ENCODE measurements around the gene C20orf202.

C20orf202 gene

GRCh38 chr20:1184260-1184637 is 19.0 kb upstream of the C20orf202 start:
- DNase-seq (ENCODE audit: low spot score) = no peak

GRCh38 chr20:1184638-1185315 is 18.5 kb upstream of the C20orf202 start, which contains the start of gene TMEM74B:
TMEM74B (minus strand) TSS chr20:1184981; CDS start chr20:1183801, 1,180 bp downstream.
- DNase-seq (ENCODE audit: low spot score) = no peak

DNA sequence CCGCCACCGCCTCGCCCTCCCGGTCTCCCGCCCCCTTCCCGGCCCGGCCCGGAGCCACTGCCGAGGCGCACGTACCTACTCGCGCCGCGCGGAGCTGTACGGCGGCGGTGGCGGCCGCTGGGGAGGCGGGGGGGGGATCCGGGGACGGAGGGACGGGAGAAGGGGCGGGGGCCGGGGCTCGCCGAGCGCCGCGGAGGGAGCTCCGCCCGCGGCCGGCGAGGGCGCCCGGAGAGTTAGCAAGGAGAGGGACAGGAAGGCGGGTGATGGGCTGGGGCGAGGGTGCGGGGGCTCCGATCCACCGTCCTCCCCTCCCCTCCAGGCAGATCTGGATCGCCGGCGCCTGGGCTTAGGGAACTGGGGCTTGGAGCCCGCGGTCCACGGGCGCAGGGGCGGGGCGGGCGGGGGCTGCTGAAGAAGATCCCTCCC is 17.9 kb upstream of the C20orf202 start:
- DNase-seq (ENCODE audit: low spot score) = peak; percentile 24

DNA sequence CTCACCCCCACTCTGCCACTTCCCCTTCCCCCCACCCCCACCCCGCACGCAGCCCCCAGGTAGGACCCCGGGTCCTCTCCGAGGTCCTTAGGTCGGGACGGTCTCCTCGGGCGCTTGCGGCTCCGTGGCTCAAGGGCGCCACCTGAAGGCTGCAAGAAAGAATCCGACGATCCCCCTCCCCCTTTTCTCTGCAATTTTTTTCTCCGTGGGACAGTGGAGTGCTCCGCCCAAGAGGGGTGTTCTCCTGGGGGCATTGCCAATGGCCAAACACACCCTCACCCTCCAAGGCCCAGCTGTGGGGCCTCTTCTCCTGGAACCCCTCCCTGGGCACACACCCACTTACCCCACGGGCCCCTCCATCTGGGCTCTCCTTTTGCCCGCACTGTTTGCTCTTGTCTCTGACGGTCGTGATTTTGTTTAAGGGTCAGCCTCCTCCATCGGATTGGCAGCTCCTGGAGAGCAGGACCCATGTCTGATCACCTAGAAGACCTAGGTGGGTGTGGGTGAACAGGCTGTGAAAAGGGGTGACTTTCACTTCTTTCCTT is 17.4 kb upstream of the C20orf202 start:
- DNase-seq (ENCODE audit: low spot score) = peak; percentile 75

- DNase-seq (ENCODE audit: low spot score) = no peak
Observed at GRCh38 chr20:1186367-1186991, 16.8 kb upstream of the C20orf202 start.

- DNase-seq (ENCODE audit: low spot score) = no peak
Observed at GRCh38 chr20:1187605-1188171, 15.6 kb upstream of the C20orf202 start.

DNA sequence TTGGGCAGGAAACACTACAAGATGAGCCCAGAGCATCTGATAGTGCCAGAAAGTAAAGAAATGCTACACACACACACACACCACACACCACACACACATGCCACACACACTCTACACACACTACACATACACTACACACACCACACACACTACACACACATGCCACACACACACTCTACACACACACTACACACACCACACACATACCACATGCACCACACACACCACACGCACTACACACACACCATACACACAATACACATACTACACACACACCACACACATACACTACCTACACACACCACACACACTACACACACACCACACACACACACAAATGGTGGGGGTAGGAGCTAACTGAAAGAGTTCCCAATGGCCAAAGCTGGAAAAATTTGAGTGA is 14.9 kb upstream of the C20orf202 start:
- no peak for DNase-seq (ENCODE audit: low spot score)

- DNase-seq (ENCODE audit: low spot score) = no peak
Observed at GRCh38 chr20:1189827-1190226, 13.4 kb upstream of the C20orf202 start.

DNA sequence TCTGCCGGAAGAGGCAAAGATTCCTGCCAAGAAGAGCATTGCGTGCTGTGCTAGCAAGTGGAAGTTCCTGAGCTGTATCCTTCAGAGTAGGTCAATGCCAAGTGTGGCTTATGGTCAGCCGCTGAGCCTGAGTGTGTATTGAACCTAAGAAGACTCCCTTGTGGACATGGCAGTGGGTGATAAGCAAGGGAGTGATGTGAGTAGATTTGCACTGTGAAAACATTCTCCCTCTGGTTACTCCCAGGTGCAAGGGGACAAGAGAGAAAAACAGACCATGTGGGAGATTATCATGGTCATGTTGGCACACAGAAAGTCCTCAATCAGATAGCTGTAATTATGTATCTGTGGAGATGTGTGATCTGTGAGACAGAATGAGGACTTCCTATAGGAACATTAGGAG is 12.4 kb upstream of the C20orf202 start:
- DNase-seq (ENCODE audit: low spot score) = no peak

DNA sequence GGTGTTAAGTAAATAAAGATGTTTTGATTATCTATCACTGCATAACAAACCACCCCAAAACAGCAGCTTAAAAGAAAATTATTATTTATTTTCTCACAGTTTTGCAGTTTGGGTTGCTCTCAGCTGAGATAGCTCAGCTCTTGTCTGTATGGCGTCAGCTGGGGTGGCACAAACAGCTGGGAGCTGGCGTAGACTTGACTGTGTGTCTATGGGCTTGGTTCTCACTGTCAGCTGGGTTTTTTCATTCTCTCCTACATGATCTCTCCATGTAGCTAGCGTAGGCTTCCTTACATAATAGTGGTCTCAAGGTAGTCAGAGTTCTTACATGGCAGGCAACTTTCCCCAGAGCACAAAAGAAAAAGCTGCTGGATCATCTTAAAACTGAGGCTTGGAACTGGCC is 12.0 kb upstream of the C20orf202 start:
- DNase-seq (ENCODE audit: low spot score) = no peak

DNA sequence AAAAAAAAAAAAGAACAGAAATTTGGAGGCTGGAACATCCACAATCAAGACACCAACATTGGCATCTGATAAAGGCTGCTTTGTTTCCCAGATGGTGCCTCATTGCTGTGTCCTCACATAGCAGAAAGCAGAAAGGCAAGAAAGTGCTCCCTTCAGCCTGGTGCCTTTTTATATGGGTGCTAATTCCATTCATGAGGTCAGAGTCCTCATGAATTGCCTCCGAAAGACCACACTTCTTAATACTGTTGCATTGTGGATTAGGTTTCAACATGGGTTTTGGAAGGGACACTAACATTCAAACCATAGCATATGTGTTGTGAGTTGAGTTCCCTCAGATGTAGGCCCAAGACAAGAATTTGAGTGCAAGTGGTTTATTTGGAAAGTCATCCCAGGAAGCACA is 8.0 kb upstream of the C20orf202 start:
- DNase-seq (ENCODE audit: low spot score) = no peak

GRCh38 chr20:1196634-1197033 is 6.6 kb upstream of the C20orf202 start:
- DNase-seq (ENCODE audit: low spot score) = no peak

GRCh38 chr20:1197801-1198200 is 5.5 kb upstream of the C20orf202 start:
- DNase-seq (ENCODE audit: low spot score) = no peak

- DNase-seq (ENCODE audit: low spot score) = no peak
Observed at GRCh38 chr20:1198751-1199150, 4.5 kb upstream of the C20orf202 start.

- DNase-seq (ENCODE audit: low spot score) = no peak
Observed at GRCh38 chr20:1199212-1199873, 3.9 kb upstream of the C20orf202 start.

DNA sequence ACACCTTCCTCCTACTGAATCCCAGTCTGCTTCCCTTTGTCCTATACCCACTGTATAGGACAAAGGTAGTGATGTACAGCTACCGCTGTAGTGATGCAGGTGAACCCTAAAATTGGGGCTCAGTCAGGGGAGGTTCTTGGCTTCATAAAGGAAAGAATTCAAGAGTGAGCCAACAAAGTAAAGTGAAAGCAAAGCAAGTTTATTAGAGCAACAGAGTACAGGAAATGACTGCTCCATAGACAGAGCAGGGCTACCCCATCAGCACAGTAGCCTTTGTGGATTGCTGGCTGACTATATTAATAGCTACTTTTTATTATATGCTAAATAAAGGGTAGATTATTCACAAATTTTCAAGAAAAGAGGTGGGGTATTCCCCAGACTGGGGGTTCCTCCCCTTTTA is 3.3 kb upstream of the C20orf202 start:
- no peak for DNase-seq (ENCODE audit: low spot score)

DNA sequence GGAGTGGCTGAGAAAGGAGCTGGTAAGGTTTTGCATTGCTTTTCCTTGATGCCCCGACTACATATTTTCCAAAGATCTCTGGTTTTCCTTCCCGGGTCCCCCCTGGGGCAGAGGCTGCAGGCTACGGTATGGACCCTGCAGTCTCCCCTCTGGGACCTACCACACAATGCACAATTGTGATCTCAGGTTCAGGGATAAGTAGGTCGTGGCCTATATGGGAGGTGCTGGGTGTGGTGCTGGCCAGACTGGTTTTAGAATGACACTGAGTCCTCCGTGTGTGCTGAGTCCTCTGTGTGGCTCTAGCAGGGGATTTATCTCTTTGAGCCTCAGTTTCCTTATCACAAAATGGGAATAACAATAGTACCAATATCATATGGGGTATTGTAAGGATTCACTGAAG is 376 bp downstream of the C20orf202 start:
- DNase-seq (ENCODE audit: low spot score) = no peak

- no peak for DNase-seq (ENCODE audit: low spot score)
Observed at GRCh38 chr20:1204113-1204512, 859 bp downstream of the C20orf202 start.

DNA sequence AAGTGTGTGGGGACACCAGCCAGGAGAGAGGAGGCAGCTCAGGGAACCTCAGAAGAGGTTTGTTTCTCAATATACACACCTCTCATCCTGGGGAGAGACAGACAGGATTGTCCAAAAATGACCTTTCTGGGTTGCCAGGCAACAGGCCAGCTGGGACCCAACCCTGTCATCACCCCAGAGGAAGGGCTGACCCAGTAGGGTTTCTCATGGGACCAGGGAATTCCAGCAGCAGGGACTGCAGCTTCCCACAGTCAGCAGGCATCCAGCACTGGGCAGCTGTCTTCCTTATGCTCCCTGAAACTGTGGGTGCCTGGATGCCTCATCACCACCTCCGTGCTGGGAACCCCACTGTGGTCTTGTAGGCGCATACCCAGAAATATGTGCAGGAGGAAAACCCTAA is 1.3 kb downstream of the C20orf202 start:
- DNase-seq (ENCODE audit: low spot score) = no peak

GRCh38 chr20:1205802-1206201 is 2.5 kb downstream of the C20orf202 start:
- DNase-seq (ENCODE audit: low spot score) = no peak

- DNase-seq (ENCODE audit: low spot score) = no peak
Observed at GRCh38 chr20:1206366-1207148, 3.3 kb downstream of the C20orf202 start.

Data from SK-N-DZ (cell line).